ENCODE measurements around the gene MMP24OS. TPM values are rescaled to one million over a fixed set of nuclear protein-coding genes. Genes with fewer than 3 reads are reported as not detected.
"Not testable (repeated sequence)": the region's sequence is repeated elsewhere in the genome, so short reads cannot be mapped to it uniquely, and the experiment has no call there.

MMP24OS gene
- polyA plus RNA-seq, 3 donors: 33.6 to 51.0 (median 33.7) TPM

- peak in 4 of 11 donors; percentile 45 to 57 (median 50) for DNase-seq (ENCODE audit: extremely low read depth in 1 of 11, low read depth in 9 of 11, low spot score in 4 of 11)
Measured at GRCh38 chr20:35269055-35269781, 8.7 kb downstream of the MMP24OS start.

DNA sequence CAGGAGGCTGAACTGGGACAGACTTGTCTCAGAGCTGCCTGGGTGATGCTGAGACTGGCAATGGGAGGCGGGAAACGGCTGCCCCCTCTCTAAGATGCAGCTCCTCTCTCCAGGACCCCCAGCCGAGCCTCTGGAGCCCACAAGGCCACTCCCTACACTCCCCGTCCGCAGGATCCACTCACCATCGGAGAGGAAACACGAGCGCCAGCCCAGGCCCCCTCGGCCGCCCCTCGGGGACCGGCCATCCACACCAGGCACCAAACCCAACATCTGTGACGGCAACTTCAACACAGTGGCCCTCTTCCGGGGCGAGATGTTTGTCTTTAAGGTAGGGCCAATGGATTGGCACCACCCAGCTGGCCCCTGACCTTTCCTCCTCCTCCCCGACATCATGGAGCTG is 10.8 kb downstream of the MMP24OS start:
- no peak for DNase-seq (ENCODE audit: extremely low read depth in 1 of 11, low read depth in 9 of 11, low spot score in 4 of 11)

DNA sequence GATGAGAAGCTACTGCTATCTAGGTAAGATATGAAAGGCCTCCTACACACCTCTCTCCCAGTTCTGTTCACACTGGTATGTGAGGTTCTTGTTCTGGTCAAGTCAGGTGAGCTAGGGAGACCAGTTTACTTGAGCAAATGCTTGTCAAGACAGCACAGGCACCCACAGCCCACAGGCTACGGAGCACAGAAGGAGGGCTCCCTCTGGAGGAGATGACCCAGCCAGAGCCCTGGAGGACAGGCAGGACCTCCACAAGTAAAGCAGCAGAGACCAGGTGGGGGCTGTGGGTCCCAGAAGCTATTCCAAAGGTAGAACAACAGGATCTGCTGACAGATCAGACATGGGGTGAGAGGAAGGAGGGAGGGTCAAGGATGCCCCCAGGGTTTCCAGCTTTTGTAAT is 13.2 kb downstream of the MMP24OS start:
- no peak for DNase-seq (ENCODE audit: extremely low read depth in 1 of 11, low read depth in 9 of 11, low spot score in 4 of 11)

DNA sequence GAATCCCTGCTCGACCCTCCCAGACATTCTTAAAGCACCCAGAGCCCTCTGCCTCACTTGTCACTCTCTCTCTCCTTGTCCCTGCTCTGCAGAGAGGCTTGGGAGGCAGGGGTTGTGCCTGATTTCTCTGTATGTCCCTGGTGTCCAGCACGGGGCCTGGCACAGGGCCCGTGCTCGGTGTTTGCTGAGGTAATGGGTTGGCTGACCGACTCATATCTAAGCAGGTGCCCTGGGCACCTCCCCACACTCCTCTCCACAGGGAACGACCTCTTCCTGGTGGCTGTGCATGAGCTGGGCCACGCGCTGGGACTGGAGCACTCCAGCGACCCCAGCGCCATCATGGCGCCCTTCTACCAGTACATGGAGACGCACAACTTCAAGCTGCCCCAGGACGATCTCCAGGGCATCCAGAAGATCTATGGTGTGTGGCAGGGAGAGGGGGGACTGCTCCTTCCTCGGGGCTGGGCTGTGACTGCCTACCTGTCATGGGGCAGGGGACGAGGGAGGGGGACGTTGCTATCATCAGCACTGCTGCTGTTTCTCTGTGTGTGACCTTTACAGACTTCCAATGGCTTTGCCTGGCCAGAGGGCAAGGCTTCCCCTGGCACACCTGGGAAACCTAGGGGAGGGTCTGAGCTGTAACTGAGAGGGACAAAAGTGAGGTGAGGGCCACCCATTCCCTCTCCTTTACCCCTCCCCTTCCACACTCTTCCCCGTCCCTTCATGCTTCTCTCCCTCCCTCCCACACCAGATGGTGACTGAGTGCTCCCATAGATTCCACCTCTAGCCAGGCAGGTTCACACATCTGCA is 14.2 kb downstream of the MMP24OS start:
- no peak for DNase-seq (ENCODE audit: extremely low read depth in 1 of 11, low read depth in 9 of 11, low spot score in 4 of 11)

GRCh38 chr20:35262731-35263531 is 15.0 kb downstream of the MMP24OS start:
- DNase-seq (ENCODE audit: extremely low read depth in 1 of 11, low read depth in 9 of 11, low spot score in 4 of 11): peak in 9 of 11 donors; percentile 52 to 89 (median 67)

DNA sequence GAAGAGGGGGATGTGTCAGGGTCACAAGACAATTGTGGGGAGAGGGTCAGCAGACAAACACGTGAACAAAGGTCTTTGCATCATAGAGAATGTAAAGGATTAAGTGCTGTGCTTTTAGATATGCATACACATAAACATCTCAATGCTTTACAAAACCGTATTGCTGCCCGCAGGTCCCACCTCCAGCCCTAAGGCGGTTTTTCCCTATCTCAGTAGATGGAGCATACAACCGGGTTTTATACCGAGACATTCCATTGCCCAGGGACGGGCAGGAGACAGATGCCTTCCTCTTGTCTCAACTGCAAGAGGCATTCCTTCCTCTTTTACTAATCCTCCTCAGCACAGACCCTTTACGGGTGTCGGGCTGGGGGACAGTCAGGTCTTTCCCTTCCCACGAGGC is 15.6 kb downstream of the MMP24OS start:
- DNase-seq (ENCODE audit: extremely low read depth in 1 of 11, low read depth in 9 of 11, low spot score in 4 of 11): not testable (repeated sequence)

DNA sequence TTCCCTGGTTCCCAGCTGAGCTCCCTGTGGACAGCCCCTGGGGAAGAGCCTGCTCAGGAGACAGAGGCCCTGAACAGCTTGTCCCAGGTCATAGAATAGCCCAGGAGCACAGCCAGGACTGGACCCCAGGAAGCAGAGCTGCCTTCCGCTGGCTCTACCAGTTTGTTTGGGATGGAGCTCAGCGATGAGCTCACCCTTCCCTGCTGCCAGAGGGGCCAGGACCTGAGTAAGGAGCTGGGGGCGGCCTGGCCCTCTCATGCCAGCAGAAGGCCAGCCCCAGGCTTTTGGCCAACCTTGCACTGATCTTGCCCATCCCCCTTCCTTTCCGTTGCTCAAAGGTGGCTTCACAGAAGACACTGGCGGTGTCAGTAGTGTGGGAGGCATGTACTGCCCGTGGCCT is 17.5 kb downstream of the MMP24OS start:
- DNase-seq (ENCODE audit: extremely low read depth in 1 of 11, low read depth in 9 of 11, low spot score in 4 of 11): no peak

- DNase-seq (ENCODE audit: extremely low read depth in 1 of 11, low read depth in 9 of 11, low spot score in 4 of 11): no peak
Measured at GRCh38 chr20:35257175-35257909, 20.6 kb downstream of the MMP24OS start.

GRCh38 chr20:35254448-35254999 is 23.4 kb downstream of the MMP24OS start:
- no peak for DNase-seq (ENCODE audit: extremely low read depth in 1 of 11, low read depth in 9 of 11, low spot score in 4 of 11)

- no peak for DNase-seq (ENCODE audit: extremely low read depth in 1 of 11, low read depth in 9 of 11, low spot score in 4 of 11)
Measured at GRCh38 chr20:35253010-35253409, 24.9 kb downstream of the MMP24OS start.

DNA sequence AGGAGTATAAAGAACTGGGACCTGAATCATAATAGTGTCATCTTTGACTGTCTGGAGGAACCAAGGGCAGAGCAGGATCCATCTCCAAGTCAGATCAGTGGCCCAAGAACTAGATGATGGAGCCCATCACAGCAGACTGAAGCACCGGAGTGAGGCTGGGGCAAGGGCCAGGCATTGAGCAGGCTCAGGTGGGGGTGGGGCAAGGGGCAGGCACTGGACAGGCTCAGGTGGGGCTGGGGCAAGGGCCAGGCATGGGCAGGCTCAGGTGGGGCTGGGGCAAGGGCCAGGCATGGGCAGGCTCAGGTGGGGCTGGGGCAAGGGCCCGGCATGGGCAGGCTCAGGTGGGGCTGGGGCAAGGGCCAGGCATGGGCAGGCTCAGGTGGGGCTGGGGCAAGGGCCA is 25.3 kb downstream of the MMP24OS start:
- not testable (repeated sequence) for DNase-seq (ENCODE audit: extremely low read depth in 1 of 11, low read depth in 9 of 11, low spot score in 4 of 11)

DNA sequence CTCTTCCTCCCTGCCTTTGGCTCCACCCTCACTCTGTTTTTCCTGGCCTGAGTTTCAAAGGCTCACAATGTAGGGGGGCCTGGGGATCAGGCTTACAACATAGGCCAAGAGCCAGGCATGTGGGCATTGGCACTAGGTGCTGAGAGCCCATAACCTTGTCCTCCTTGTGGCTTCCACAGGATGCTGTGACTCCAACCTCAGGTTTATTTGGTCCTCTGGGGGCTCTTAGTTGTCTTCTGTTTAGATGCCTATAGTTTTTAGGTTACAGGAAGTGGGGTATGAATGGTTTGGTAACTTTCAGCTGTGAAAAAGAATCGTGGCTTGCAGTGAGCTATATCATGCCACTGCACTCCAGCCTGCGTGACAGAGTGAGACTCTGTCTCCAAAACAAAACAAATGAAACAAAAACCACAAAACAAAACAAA is 25.9 kb downstream of the MMP24OS start:
- DNase-seq (ENCODE audit: extremely low read depth in 1 of 11, low read depth in 9 of 11, low spot score in 4 of 11): no peak

- no peak for DNase-seq (ENCODE audit: extremely low read depth in 1 of 11, low read depth in 9 of 11, low spot score in 4 of 11)
Measured at GRCh38 chr20:35251613-35251940, 26.3 kb downstream of the MMP24OS start.

GRCh38 chr20:35248641-35249475 is 29.1 kb downstream of the MMP24OS start:
- DNase-seq (ENCODE audit: extremely low read depth in 1 of 11, low read depth in 9 of 11, low spot score in 4 of 11): no peak

- DNase-seq (ENCODE audit: extremely low read depth in 1 of 11, low read depth in 9 of 11, low spot score in 4 of 11): no peak
Measured at GRCh38 chr20:35246723-35247122, 31.2 kb downstream of the MMP24OS start.

GRCh38 chr20:35243986-35244385 is 33.9 kb downstream of the MMP24OS start:
- DNase-seq (ENCODE audit: extremely low read depth in 1 of 11, low read depth in 9 of 11, low spot score in 4 of 11): no peak

DNA sequence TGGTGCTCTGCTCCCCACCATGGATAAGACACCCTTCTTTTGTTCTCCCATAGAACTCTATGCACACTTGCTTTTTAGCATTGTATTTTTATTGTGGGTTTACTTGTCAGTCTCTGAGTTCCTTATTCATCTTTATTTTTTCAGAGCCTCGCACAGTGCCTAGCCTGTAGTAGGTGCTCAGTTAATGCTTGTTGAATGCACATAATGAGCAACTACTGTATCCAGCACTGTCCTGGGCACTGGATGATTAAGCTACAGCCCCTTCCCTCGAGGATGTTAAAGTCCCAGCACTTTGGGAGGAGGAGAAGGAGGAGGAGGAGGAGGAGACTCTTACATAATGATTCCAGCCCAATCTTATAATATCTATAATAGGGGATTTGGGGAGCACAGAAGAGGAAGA is 34.6 kb downstream of the MMP24OS start:
- DNase-seq (ENCODE audit: extremely low read depth in 1 of 11, low read depth in 9 of 11, low spot score in 4 of 11): no peak

GRCh38 chr20:35240811-35241293 is 37.1 kb downstream of the MMP24OS start:
- no peak for DNase-seq (ENCODE audit: extremely low read depth in 1 of 11, low read depth in 9 of 11, low spot score in 4 of 11)
